HS-5 (cell line): Measurements from ENCODE around the gene GIGYF2.

Source experiments
- DNase-seq: peaks from one replicate; pipeline ENCODE4 v3.0.0-alpha.2; 2012; ENCODE audit warnings: low read depth

Gene GIGYF2

DNA sequence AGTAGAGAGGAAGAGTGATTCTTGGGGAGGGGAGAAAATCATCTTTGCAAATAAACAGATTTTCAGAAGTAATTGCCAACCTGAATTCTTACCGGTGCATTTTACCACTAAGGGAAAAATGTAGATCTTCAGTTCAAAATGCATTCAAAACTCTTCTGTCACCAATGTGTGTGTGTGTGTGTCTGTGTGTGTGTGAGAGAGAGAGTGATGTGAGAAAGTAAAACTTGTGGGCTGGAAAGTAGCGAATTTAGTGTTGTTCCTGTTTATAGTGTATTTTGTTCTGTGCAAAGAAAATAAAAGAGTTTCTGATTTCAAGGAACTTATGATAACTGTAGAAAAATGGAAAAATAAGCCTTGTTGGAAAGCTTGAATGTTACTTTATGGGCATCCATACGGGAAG, 52.2 kb downstream of the GIGYF2 start:
- no peak for DNase-seq

DNA sequence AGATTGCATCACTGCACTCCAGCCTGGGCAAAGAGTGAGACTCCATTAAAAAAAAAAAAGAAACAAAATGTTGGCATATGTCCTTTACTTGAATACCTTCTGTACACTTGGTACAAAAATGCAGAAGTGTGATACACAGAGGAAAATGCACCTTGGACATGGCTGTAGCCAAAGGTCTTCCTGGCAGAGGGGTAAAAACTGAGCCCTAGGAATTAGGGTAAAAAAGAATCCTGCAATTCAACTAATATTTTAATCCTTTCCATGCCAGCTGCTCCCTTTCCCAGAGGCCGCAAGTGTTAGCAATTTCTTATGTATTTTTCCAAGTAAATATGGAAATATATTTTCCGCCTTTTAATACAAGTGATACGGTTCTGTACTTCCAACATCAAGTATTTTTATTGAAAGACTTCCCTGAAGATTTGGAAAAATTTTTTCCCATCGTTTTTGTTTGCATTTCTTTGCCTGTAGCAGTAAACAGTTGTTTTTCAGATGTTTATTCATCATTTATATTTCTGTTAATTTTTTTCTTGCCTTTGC, 53.1 kb downstream of the GIGYF2 start:
- no peak for DNase-seq

DNA sequence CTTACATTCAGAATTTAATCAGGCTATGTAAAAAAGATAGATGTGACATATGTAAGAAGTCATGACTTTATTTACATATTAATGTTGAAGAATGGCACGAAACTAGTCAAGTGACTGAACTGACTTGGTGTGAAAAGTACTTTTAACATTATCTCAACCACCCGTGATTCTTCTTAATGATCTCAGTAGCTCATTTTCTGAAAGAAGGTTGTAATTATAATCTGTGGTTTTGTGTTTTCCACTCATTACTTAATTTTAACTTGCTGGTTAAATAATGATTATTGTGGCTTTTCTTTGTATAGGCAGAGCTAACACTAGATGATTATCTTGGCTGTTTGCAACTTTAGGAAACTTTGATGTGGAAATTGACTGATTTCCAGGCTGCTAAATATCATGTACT, 60.8 kb downstream of the GIGYF2 start:
- no peak for DNase-seq

DNA sequence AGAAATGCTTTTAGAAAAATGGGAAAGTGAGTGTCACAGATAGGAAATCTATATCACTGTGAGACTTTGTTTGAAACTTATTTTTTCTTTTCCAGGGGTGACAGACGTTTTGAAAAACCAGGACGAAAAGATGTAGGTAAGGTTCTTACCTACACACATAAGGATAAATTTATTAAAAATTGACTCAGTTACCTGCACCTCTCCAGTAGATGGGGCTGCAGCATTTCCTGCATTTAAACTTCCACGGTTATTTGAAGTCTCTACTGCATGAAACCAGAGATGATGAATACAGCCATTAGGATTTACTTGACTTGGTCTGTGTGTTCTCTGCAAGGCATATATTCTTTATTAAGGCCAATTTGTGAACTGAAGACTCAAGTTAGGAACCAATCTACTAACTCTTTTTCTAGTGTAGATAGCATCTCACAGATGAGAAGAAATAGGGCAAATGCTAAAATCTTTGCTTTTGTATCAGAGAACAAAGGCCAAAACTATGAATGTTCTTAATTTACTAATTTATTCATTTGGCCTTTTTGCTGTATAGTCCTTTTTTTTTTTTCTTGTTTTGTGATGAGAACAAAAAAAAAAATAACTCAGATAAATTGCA, 64.3 kb downstream of the GIGYF2 start:
- no peak for DNase-seq

DNA sequence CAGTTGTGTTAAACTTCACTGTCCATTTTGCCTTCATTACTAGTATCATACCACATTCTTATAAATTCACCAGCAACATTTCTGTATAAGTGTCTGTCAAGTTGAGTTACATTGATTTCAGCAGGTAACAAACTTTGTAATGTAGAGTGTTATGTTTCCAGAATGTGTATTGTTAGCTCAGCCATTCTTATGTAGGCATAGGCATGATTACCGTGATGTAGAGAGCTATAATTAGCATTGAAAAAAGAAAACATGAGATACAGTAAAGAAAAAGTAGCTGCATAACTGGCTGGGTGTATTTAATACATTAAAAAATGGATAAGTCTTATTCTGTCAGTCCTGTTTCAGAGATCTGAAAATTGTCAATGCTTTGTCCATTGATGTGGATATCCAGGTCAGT, 70.7 kb downstream of the GIGYF2 start:
- DNase-seq: no peak

DNA sequence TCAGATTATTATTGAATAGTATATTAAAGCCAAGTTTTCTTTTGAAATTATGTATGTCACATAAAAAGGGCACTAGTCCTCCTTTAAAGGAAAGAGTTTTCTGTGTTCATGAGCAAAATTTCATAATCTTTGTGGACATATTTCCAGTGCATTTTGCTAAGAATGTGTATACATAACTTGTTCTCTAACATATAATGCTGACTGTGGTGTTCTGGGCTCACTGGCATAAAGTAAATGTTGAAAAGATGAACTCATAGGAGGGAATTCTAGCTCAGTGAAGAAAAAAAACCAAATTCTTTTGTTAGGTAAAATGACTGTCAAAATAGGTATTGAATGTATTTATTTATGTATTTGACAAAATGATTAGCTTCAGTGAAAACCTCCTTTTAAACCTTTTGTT, 73.1 kb downstream of the GIGYF2 start:
- no peak for DNase-seq

DNA sequence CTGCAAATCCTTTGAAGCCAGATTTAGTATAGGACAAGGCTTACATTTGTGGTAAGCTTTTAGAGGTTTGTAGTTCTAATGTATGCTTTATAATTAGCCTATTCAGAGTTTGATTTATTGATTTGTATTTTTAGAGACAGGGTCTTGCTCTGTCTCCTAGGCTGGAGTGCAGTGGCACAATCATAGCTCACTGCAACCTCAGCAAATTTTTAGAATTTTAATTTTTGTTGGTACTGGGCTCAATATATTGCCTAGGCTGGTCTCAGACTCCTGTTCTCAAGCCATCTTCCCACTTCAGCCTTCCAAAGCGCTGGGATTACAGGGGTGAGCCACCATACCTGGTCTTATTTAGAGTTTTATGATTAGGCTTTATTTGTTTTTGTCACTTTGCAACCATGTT, 74.7 kb downstream of the GIGYF2 start:
- DNase-seq: no peak

DNA sequence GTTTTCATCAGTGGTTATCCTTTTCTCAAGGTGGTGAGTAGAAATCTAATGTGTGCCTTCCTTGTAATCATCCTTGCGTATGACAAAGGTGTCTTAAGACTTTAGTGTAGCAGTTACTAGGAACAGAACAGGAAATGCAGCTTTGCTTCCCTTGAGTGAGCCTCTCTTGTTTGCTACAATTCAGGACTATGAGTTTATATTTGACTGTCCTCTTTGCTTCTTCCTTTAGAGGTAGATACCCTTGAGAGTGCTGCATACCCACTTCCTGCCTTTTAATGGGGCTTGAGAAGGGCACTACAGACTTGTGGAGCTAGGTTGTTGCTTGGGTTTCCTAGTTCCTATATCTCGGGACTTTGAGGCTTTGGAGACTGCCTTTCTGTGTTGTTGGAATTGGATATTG, 75.4 kb downstream of the GIGYF2 start:
- DNase-seq: no peak

DNA sequence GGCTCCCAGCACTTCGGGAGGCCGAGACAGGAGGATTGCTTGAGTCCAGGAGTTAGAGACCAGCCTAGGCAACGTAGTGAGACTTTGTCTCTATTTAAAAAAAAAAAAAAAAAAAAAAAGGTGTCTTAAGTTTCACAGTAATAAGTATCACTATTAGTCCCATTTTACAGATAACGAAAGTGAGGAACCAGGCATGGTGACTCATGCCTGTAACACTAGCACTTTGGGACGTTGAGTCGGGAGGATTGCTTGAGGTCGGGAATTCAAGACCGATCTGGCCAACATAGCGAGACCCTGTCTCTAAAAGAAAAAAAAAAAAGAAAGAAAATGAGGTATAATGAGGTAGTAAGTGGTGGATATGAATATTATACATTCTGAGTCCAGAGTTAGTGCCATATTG, 76.7 kb downstream of the GIGYF2 start:
- DNase-seq: no peak

DNA sequence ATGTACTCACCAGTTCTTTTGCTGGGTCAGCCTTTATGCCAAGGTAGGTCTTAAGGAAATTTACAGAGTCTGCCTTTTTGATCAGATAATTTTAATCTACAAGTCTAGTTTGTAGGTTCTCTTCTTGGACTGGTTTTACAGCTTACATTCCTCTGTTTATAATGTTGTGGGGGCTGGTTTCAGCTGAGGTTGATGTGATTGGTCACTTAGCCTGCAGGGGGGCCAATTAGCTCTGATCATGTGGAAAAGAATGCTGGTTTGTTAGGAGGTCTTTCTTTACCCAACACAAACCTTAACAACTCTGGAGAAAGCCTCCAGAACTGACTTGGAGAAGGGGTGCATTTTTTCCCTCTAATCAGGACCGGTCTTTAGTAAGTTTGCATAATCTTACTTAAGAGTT, 79.3 kb downstream of the GIGYF2 start, which contains the start of gene KCNJ13:
TSS of gene KCNJ13 (minus strand) at position 131 of the 400 bp plus-strand sequence. CDS start 5,203 bp downstream, outside the sequence.
- no peak for DNase-seq

DNA sequence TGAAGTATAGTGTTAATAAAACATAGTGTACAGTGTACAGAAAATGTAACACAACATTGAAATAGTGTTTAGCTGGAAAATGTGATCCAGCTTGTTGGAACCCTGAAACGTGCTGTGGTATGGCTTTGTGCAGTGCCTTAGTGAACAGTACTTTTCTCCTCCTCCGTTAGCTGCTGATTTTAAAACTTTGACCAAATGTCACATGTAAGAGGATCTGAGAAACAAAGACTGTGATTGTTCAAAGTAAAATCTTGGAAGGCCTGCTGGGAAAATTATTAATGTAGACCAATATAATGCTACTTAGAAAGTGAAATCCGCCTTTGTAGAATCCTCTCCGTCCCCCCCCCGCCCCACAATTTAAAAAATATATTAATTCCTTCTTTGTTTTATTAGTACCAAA, 80.1 kb downstream of the GIGYF2 start:
- no peak for DNase-seq

DNA sequence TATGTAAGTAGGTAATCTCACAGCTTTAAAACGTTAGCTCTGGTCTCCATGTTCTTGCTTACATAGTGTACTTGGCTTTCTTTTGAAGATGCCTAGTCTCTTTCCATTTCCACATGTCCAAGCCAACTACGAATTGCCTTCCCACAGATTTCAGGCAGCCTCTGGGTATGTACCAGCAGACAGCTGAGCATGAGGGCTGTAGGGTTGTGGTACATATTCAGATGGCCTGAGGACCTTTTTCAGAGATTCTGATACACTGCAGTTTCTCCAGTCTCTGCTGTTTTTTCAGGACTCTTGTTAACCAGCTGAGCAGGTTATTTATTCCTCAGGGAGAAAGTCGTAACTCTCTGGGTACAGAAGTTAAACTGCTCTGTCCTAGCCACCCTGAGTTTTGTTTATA, 82.3 kb downstream of the GIGYF2 start:
- DNase-seq: no peak

DNA sequence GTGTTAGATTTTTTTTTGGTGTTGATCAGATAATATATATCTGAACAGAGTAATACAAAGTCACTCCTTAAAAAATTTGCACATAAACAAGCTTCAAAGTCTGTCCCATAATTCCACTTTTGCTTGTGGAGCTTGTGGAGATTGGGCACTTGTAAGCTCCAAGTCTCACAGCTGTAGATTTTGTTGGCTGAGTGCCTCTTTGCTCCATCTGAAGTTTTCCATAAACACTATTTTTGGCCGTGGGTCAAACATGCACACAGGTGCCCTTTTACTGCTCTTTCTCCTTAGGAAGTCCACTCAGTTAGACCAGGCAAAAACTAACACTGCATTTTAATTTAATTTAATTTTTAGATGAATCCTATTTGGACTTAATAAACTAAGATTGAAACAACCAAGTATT, 82.8 kb downstream of the GIGYF2 start:
- DNase-seq: no peak

DNA sequence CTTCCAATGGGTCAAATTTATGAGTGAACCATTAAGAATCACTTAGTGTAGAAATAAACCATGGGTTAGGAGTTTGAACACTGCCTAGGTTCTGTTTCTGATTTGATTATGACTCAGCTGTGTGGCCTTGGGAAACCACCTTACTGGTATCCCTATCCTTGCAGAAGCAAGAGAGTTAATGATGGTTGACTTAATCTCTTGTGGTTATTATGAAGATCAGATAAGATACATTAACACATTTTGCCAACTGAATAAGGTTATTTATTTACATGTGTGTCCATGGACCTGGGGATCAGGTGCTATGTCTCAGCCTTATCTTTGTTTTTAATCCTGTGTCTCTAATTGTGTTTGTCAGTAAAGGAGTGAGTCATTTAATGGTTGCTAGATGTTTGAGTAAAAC, 84.6 kb downstream of the GIGYF2 start:
- peak; percentile 19 for DNase-seq

DNA sequence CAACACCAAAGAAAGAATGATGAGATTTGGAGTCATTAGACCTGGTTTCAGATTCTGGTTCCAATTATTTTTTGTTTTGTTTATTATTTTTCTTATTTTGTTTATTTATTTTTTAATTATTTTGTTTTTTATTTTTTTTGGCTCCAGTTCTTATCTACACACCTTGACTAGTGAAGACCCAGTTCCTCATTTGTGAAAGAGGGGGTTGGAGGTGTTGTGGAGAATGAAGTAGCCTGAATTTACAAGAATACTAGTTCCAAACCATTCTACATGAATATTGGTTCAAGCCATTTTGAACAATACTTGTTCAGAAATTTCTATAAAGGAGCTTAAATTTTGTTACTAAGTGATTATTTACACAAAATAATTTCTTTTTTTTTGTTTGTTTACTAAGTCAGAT, 86.1 kb downstream of the GIGYF2 start:
- DNase-seq: no peak

DNA sequence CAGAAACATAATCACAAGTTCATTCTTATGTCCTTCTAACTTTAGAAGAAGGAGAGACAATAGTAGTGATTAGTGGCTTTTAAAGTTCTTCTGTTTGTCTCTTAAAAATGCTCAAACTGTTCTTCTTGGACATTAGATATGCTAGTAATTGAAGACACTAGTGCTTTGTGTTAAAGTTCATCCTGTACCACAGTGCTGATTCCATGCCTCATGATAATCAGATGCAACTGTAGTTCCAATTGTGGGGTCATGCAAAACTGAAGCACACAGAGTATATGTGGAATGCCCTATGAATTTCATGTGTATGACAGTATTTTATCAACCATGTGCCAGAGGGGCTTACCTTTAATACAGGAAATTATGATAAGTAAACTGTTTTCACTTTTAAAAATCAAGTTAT, 90.7 kb downstream of the GIGYF2 start:
- no peak for DNase-seq

DNA sequence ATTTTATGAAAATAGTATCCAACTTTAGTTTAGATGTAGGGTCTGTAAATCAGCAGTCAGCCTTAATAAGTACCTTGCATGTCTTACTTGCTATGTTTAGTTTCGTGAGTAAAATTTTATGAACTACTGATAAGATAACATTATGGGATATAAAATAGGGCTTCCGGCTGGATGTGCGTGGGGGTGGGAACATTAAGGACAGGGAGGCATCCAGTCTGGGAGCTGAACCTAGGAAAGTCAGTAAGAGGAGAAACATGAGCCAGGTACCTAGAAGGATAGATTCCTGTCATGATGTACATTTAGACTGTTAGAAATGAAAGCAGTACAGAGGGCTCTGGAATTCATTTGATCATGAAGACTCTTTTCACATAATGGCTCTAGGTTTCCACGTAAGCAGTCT, 92.0 kb downstream of the GIGYF2 start:
- no peak for DNase-seq

DNA sequence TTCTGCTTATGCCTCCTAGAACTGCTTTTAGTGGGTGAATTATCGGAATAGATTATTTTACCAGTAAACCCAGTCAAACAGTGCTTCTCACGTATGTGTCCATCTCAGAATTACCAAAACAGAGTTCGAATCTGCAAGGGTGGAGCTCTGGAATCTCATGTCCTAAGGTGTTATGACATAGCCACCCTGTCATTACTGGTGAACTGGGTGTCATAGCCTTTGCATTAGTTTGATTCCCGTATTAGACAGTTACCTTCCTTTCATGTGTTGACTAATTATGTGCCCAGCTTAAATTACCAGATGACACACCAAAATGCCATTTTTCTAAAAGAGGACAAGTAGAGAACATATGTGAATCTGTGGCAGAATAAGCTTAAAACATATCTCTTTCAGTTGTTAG, 94.4 kb downstream of the GIGYF2 start:
- DNase-seq: no peak

DNA sequence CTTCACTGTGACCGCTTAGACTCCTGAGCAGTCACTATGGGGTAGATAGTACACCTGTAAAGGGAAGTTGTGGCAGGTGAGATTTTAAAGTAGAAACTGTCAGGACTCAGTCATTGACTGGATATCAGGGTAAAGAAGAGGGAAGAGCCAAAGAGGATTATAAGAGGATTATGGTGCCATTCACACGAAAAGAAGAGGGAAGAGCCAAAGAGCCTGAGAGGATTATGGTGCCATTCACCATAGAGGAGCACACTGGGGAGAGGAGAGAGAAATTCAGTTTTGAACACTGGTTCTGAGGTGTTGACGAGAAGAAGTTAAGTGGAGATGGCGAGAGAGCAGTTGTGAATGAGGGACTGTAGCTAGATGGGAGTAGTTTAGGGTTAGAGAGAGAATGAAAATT, 96.1 kb downstream of the GIGYF2 start:
- DNase-seq: no peak

DNA sequence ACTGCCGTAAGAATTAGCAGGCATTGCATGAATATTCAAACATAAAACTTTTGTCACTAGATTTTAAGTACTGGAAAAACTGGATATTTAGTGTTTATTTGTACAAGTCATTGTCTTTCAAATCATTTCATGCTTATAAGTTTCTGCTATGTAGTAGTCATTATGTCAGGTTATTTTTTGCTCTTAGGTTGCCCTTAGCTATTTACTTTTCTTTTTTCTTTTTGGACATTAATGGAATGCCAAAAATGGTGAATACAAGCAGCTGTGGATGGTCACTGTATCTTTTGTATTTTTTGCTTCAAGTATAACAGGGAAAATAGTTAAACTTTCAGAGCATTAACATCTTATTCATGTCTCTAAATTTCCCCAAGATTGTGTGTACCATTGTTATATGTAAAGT, 97.8 kb downstream of the GIGYF2 start:
- DNase-seq: no peak

DNA sequence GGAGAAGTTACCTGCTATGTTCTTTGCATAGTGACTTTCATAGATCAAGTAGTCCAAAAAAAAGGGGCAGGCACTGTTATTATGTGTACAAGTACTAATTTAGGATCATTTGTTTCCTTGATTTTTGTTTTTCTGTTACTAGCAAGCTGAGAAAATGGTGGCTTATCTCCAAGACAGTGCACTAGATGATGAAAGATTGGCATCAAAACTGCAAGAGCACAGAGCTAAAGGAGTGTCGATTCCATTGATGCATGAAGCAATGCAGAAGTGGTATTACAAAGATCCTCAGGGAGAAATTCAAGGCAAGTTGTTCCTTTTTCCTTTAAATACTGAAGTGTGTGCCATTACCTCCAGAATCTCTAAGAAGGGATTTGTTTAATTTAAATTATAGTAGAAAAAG, 98.8 kb downstream of the GIGYF2 start:
- DNase-seq: no peak

DNA sequence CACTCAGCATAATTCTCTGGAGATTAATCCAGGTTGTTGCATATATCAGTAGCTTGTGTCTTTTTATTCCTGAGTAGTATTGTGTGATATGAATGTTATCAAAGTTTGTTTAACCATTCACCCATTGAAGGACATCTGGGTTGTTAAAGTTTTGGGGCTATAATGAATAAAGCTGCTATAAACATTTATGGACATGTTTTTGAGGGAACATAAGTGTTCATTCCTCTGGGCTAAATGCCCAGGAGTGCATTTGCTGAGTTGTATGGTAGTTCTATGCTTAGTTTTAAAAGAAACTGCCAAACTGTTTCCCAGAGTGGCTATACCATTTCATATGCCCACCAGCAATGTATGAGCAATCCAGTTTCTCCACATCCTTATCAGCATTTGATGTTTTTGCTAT, 101.1 kb downstream of the GIGYF2 start:
- DNase-seq: no peak

DNA sequence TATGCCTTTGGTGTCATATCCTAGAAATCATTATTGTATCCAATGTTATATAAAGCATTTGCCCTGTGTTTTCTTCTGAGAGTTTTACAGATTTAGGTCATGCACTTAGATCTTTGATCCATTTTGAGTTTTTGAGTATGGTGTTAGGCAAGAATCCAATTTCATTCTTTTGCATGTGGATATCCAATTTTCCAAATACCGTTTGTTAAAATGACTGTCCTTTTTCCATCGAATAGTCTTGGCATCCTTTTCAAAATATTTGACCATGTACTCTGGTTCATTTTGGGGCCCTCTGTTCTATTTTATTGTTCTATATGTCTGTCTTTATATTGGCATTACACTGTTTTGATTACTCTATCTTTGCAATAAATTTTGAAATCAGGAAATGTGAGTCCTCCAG, 103.0 kb downstream of the GIGYF2 start:
- no peak for DNase-seq

DNA sequence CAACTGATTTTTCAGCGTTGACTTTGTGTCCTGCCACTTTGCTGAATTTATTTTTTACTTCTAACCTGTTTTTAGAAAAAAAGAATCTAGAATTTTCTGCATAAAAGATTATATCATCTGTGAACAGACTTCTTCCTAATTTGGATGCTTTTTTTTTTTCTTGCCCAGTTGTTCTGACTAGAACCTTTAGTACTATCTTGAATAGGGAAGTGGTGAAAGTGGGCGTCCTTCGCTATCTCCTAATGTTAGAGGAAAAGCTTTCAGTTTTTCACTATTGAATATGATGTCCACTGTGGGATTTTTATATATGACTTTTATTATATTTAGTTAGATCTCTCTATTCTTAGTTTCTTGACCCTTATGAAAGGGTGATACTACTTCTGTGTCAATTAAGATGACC, 105.0 kb downstream of the GIGYF2 start:
- no peak for DNase-seq
